Measurements from ENCODE around the gene SULT4A1.

Gene SULT4A1

GRCh38 chr22:43844560-43845545 is 17.5 kb downstream of the SULT4A1 start:
- DNase-seq (ENCODE audit: low read depth): no peak

- no peak for DNase-seq (ENCODE audit: low read depth)
Observed at GRCh38 chr22:43843783-43844530, 18.4 kb downstream of the SULT4A1 start.

- no peak for DNase-seq (ENCODE audit: low read depth)
Observed at GRCh38 chr22:43841742-43842141, 20.6 kb downstream of the SULT4A1 start.

GRCh38 chr22:43840851-43841250 is 21.5 kb downstream of the SULT4A1 start:
- DNase-seq (ENCODE audit: low read depth): no peak

- DNase-seq (ENCODE audit: low read depth): no peak
Observed at GRCh38 chr22:43840431-43840830, 21.9 kb downstream of the SULT4A1 start.

- no peak for DNase-seq (ENCODE audit: low read depth)
Observed at GRCh38 chr22:43839781-43840180, 22.5 kb downstream of the SULT4A1 start.

DNA sequence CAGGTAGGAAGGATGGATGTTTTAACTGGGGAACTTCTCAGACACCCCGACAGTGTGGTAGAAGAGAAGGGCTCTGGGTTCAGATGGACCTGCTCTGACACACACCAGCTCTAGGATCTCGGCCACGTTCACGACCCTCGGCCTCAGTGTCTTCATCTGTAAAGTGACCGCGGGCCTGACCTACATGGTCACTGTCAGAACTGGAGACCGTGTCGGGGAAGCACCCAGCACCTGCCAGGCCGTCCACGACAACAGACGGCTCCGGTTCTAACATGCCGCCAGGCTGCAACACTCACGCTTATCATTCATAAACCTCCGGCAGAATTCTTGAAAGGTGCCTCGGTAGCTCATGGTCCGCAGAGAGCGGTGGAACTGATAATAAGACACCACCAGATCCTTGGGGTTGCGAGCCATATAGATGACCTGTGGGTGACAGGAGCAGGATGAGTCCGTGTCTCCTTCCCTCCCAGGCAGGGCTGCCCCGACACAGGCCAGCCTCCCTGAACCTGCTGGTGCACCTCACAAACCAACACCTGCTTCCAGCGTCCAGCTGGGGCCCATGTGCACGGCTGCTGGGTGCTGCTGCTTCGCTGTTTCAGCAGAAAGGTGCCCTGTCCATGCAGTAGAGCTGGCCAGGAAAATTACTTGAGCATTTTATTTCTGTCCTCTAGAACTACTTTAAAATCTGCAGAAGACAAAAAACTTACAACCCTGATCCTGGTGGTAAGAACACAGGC is 23.6 kb downstream of the SULT4A1 start:
- DNase-seq (ENCODE audit: low read depth): no peak

GRCh38 chr22:43838161-43838560 is 24.2 kb downstream of the SULT4A1 start:
- no peak for DNase-seq (ENCODE audit: low read depth)

GRCh38 chr22:43837666-43838065 is 24.6 kb downstream of the SULT4A1 start:
- no peak for DNase-seq (ENCODE audit: low read depth)

- DNase-seq (ENCODE audit: low read depth): no peak
Observed at GRCh38 chr22:43835736-43836135, 26.6 kb downstream of the SULT4A1 start.

DNA sequence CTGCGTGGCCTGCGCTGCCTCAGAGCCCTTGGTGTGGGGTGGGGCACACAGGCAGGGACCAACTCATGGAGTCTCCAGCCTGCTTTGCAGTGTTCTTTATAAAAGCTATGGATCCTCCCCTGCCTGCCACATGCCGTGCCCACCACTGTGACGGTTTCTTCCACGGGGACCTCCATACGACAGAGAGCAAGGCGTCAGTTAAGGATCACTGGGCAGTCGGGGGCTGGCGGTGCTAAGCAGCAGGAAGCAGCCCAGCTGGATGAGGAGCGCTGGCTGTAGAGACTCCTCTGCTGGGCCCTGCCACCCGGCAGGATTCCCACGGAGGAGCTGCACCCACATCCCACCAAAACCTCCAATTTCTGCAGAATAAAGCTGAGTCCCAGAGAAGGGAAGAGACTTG is 27.1 kb downstream of the SULT4A1 start:
- no peak for DNase-seq (ENCODE audit: low read depth)

- no peak for DNase-seq (ENCODE audit: low read depth)
Observed at GRCh38 chr22:43833286-43834240, 28.8 kb downstream of the SULT4A1 start.

DNA sequence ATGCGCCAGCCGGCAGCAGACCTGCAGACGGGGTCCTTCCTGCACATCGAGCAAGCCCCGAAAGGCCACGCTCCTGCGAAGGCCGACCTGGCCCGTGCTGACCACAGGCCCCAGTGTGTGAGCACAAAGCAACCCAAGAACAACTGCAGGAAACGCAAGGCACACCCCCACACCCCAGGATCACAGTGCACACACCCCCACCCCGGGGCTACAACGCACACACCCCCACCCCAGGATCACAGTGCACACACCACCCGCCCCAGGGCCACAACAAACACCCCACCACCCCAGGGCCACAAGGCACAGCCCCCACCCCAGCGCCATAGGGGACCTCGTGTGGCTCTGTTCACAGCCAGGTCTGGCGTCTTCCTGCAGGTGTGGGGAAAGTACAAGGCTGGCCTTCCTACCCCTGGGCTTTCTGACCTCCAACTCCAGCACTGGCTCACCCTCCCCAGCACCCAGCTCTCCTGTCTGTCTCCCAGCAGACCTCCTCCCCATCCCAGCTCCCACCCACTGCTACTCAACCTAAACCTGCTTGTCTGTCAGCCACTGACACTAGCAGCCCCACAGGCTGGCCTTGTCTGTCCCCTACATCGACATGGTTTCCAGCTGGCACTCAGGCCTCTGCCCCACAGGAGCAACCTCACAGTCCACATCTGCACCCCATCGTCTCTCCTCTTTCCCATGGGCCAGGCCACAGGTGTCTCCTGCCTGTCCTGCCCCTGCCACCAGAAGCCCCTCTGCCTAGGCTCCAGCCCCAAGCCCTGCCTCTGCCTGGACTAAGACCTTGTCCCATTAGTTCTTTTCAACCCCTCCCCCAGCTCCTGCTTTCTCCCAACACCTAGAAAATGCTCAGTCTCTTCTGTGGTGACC is 29.7 kb downstream of the SULT4A1 start:
- DNase-seq (ENCODE audit: low read depth): no peak

- no peak for DNase-seq (ENCODE audit: low read depth)
Observed at GRCh38 chr22:43831561-43832392, 30.5 kb downstream of the SULT4A1 start.

DNA sequence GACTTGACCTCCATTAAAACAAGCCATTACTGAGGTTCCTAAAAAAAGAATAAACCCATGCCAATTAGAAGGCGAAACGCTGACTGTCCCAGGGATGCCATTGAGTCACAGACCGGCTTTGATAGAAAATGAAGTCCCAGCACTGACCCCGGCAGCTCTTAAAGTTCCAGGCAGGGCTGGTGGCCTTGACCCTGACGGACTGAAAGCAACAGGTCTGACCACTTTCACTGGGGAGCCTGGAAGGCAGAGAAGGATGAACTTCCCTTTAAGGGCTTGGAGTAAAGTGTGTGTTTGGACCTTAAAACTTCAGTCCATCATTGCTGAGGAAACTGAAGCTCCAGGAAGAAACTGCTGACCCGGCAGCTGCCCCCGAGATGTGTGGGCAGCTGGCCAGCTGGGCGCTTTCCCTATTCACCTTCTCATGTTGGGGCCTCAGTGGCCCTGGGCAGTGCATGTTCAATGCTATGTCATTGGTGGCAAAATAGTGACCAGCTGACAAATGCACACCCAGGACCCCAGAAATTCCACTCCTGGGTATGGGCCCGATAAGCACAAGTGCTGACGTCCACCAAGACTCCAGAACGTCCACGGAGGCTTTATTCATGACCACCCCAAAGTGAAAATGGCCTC is 31.3 kb downstream of the SULT4A1 start:
- DNase-seq (ENCODE audit: low read depth): no peak

- DNase-seq (ENCODE audit: low read depth): no peak
Observed at GRCh38 chr22:43829904-43830851, 32.1 kb downstream of the SULT4A1 start.

- no peak for DNase-seq (ENCODE audit: low read depth)
Observed at GRCh38 chr22:43828998-43829782, 33.1 kb downstream of the SULT4A1 start.
